Measurements from ENCODE around the gene PPP1R15B.

The PPP1R15B gene

GRCh38 chr1:204441558-204441957 lies 29.9 kb upstream of the PPP1R15B start:
- no peak for TF ChIP-seq CTCF (IDR thresholded peaks at IDR 0.05; ENCODE audit: control extremely low read depth, extremely low read depth, low read depth, missing control alignments)
- CTCF ChIA-PET, result interaction anchor here (1.2 to 43.1 kb wide), 5 partner anchors 5 to 366 kb away, joined by 3 to 1775 read pairs (median 635); partner anchors contain the start of gene PIK3C2B
- POLR2A ChIA-PET, result no interaction called here
- DNase-seq (ENCODE audit: extremely low spot score), result no peak

GRCh38 chr1:204439621-204440375 lies 28.2 kb upstream of the PPP1R15B start:
- no peak for DNase-seq (ENCODE audit: extremely low spot score)
- TF ChIP-seq CTCF (IDR thresholded peaks at IDR 0.05; ENCODE audit: control extremely low read depth, extremely low read depth, low read depth, missing control alignments), result no peak
- ChIA-PET POLR2A (no interaction called here), CTCF (interaction anchor here (0.9 to 43.1 kb wide), 6 partner anchors 4 to 367 kb away, joined by 3 to 1775 read pairs (median 324); partner anchors contain the start of gene PIK3C2B)

GRCh38 chr1:204438628-204439027 lies 27.0 kb upstream of the PPP1R15B start:
- ChIA-PET POLR2A (no interaction called here), CTCF (interaction anchor here (0.9 to 43.1 kb wide), 7 partner anchors 2 to 369 kb away, joined by 3 to 1775 read pairs (median 14); partner anchors contain the start of gene PIK3C2B)
- no peak for TF ChIP-seq CTCF (IDR thresholded peaks at IDR 0.05; ENCODE audit: control extremely low read depth, extremely low read depth, low read depth, missing control alignments)
- no peak for DNase-seq (ENCODE audit: extremely low spot score)

DNA sequence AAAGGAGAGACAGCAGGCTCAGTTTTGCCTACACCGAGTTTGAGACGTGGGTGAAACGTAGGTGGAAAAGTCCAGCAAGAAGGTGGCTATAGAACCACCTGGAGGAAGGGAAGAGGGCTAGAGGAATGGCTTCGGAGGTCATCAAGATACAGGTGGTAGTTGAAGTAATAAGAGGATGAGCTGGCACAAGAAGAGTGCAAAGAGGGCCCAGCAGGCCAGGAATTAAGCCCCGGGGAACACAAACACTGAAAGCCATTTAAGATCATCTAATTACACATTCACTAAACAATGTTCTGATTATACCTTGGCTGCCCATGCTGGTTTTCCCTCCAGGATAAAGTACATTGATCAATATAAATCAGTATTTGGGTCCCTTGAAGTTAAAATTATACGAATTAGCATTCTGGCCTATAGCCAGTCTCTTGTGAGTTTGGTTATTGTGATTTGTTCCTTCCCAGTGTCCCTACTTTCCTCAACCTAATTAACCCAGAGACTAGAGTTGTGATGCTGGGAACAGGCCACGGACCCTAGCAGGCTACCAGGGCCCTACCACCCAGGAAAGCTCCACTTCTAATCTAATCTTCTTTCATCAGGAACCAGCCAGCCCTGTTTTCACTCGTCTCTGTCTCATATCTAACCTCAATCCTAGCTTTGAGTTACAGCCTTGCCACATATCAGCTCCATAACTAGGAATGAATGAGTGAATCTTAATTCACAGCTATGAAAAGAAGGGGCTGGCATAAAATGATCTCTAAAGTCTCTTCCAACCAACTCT lies 26.4 kb upstream of the PPP1R15B start:
- DNase-seq (ENCODE audit: extremely low spot score), result no peak
- POLR2A ChIA-PET, result no interaction called here
- CTCF ChIA-PET, result interaction anchor here (0.8 to 43.1 kb wide), 6 partner anchors 2 to 369 kb away, joined by 3 to 1775 read pairs (median 319); partner anchors contain the start of gene PIK3C2B
- TF ChIP-seq CTCF (IDR thresholded peaks at IDR 0.05; ENCODE audit: control extremely low read depth, extremely low read depth, low read depth, missing control alignments), result no peak

DNA sequence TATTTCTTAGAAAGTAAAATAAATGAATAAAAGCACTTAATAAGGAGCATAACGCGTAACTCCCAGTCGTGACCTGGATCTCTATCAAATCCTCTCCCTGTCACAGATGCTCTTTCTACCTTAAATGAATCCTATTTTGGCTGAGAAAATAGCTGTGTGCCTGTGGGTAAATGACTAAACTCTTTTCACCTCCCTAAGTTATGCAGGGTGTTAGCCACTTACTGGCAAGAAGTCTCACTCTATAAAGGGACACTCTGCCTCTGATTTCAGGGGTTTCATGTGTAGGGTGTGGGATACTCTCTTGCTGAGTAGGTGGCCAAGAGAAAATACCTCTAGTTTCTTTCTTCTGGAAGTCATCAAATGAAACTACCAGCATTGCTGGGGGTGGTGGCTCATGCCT lies 24.3 kb upstream of the PPP1R15B start:
- DNase-seq (ENCODE audit: extremely low spot score), result no peak
- CTCF ChIA-PET, result interaction anchor here (1.5 to 43.1 kb wide), 4 partner anchors 0 to 371 kb away, joined by 6 to 1775 read pairs (median 635); partner anchors contain the start of gene PIK3C2B
- POLR2A ChIA-PET, result no interaction called here
- no peak for TF ChIP-seq CTCF (IDR thresholded peaks at IDR 0.05; ENCODE audit: control extremely low read depth, extremely low read depth, low read depth, missing control alignments)

DNA sequence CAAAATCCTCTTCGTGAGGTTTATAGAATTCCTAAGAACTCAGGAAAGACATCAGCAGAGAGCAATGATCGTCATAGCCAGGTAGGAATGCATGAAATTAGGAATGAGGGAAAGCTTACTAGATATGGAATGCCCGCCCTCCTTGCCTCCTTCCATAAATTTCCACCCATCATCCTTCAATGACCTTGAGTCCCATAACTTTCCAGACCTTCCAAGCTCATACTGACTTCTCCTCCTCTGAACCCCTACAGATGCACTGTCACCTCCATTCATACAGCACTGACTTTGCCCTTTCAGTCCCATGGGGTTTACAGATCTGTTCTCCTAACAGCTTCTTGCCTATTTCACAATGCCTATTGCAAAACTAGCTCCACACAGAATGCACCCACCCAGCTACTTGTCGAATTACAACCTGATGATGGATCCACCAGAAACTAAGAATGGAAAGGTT lies 23.8 kb upstream of the PPP1R15B start:
- TF ChIP-seq CTCF (IDR thresholded peaks at IDR 0.05; ENCODE audit: control extremely low read depth, extremely low read depth, low read depth, missing control alignments), result no peak
- ChIA-PET POLR2A (no interaction called here), CTCF (interaction anchor here (1.5 to 43.1 kb wide), 4 partner anchors 1 to 372 kb away, joined by 6 to 1775 read pairs (median 635); partner anchors contain the start of gene PIK3C2B)
- no peak for DNase-seq (ENCODE audit: extremely low spot score)

All from GM10248 (cell line).